SK-N-SH treated with all-trans-retinoic acid at 6 μM for 48 hours (cell line): ENCODE data around the gene SLC4A7.

Experiments used
- ATAC-seq: fragments of 200-7000 bp; cut with Tn5 transposase; 3 replicates; pipeline ENCODE4 v1.9.1; 2020; ENCODE audit warnings: mild to moderate bottlenecking, moderate library complexity
- ARNTL ChIP-seq: fragments of 450-650 bp; formaldehyde crosslinking; IDR thresholded peaks from 2 replicates; pipeline ENCODE4 v1.5.0; 2020; ENCODE audit warnings: low read depth, mild to moderate bottlenecking, moderate library complexity, borderline replicate concordance
- CREB5 ChIP-seq: fragments of 250-450 bp; sonication (Bioruptor Pico); IDR thresholded peaks from 2 replicates; pipeline ENCODE4 v1.5.1; 2020; ENCODE audit warnings: low read depth, mild to moderate bottlenecking, moderate library complexity
- CSDC2 ChIP-seq: fragments of 250-450 bp; sonication (Bioruptor Pico); IDR thresholded peaks from 2 replicates; pipeline ENCODE4 v1.5.0; 2020; ENCODE audit warnings: mild to moderate bottlenecking, moderate library complexity
- CSRNP3 ChIP-seq: fragments of 250-450 bp; sonication (Bioruptor Pico); IDR thresholded peaks from 2 replicates; pipeline ENCODE4 v1.5.1; 2021; ENCODE audit warnings: mild to moderate bottlenecking, moderate library complexity
- ESRRG ChIP-seq: fragments of 250-450 bp; sonication (Bioruptor Pico); IDR thresholded peaks from 2 replicates; pipeline ENCODE4 v1.6.1; 2021; ENCODE audit warnings: mild to moderate bottlenecking
- ISL1 ChIP-seq: fragments of 250-450 bp; sonication (Bioruptor Pico); IDR thresholded peaks from 2 replicates; pipeline ENCODE4 v2.1.2; 2022; ENCODE audit warnings: mild to moderate bottlenecking, moderate library complexity
- OSR1 ChIP-seq: fragments of 250-450 bp; sonication (Bioruptor Pico); IDR thresholded peaks from 2 replicates; pipeline ENCODE4 v1.8.0; 2022; ENCODE audit warnings: moderate library complexity, mild to moderate bottlenecking, inconsistent platforms
- PATZ1 ChIP-seq: fragments of 250-450 bp; sonication (Bioruptor Pico); IDR thresholded peaks from 2 replicates; pipeline ENCODE4 v1.8.0; 2020; ENCODE audit warnings: mild to moderate bottlenecking, moderate library complexity, borderline replicate concordance
- POU6F1 ChIP-seq: fragments of 250-450 bp; sonication (Bioruptor Pico); IDR thresholded peaks from 2 replicates; pipeline ENCODE4 v1.8.0; 2021; ENCODE audit warnings: low read depth, mild to moderate bottlenecking, moderate library complexity, borderline replicate concordance
- PPARA ChIP-seq: fragments of 250-450 bp; sonication (Bioruptor Pico); IDR thresholded peaks from 2 replicates; pipeline ENCODE4 v1.5.0; 2020; ENCODE audit warnings: mild to moderate bottlenecking, borderline replicate concordance
- SNAI2 ChIP-seq: fragments of 250-450 bp; sonication (Bioruptor Pico); IDR thresholded peaks from 2 replicates; pipeline ENCODE4 v1.5.0; 2020; ENCODE audit warnings: mild to moderate bottlenecking, moderate library complexity
- TCF4 ChIP-seq: fragments of 250-450 bp; sonication (Bioruptor Pico); IDR thresholded peaks from 2 replicates; pipeline ENCODE4 v1.8.0; 2021; ENCODE audit warnings: mild to moderate bottlenecking, moderate library complexity, borderline replicate concordance
- TSHZ2 ChIP-seq: fragments of 250-450 bp; sonication (Bioruptor Pico); IDR thresholded peaks from 2 replicates; pipeline ENCODE4 v1.5.0; 2020; ENCODE audit warnings: mild to moderate bottlenecking, moderate library complexity
- ZC3H10 ChIP-seq: fragments of 250-450 bp; sonication (Bioruptor Pico); IDR thresholded peaks from 2 replicates; pipeline ENCODE4 v1.5.1; 2021; ENCODE audit warnings: mild to moderate bottlenecking, moderate library complexity
- ZFP30 ChIP-seq: fragments of 450-650 bp; formaldehyde crosslinking; IDR thresholded peaks from 2 replicates; pipeline ENCODE4 v1.5.0; 2022; ENCODE audit warnings: mild to moderate bottlenecking, moderate library complexity
- ZNF70 ChIP-seq: fragments of 450-650 bp; formaldehyde crosslinking; IDR thresholded peaks from 2 replicates; pipeline ENCODE4 v1.5.0; 2020; ENCODE audit warnings: mild to moderate bottlenecking, moderate library complexity
- ZNF8 ChIP-seq: fragments of 450-650 bp; formaldehyde crosslinking; IDR thresholded peaks from 2 replicates; pipeline ENCODE4 v1.5.0; 2020; ENCODE audit warnings: mild to moderate bottlenecking, moderate library complexity

SLC4A7 gene

GRCh38 chr3:27468283-27468886 lies 15.8 kb downstream of the SLC4A7 start:
- ATAC-seq: no peak
- TF ChIP-seq TSHZ2 (CRISPR knock-in tag): no peak
- no peak for TF ChIP-seq POU6F1
- no peak for TF ChIP-seq ISL1 (CRISPR knock-in tag)
- TF ChIP-seq SNAI2 (CRISPR knock-in tag): no peak
- no peak for TF ChIP-seq CSRNP3 (CRISPR knock-in tag)
- TF ChIP-seq TCF4 (CRISPR knock-in tag): no peak
- TF ChIP-seq CSDC2 (CRISPR knock-in tag): no peak
- TF ChIP-seq ESRRG (CRISPR knock-in tag): no peak
- no peak for TF ChIP-seq ARNTL

- ATAC-seq: peak; percentile 90
These were observed 16.6 kb downstream of the SLC4A7 start for GRCh38 chr3:27467545-27467944.

GRCh38 chr3:27464646-27465045 lies 19.5 kb downstream of the SLC4A7 start:
- no peak for ATAC-seq
- TF ChIP-seq ZNF70 (CRISPR knock-in tag): no peak
- TF ChIP-seq CREB5: no peak
- TF ChIP-seq ZFP30 (CRISPR knock-in tag): no peak
- no peak for TF ChIP-seq ARNTL
- TF ChIP-seq ZC3H10 (CRISPR knock-in tag): no peak
- no peak for TF ChIP-seq CSRNP3 (CRISPR knock-in tag)
- no peak for TF ChIP-seq TCF4 (CRISPR knock-in tag)
- TF ChIP-seq PPARA (CRISPR knock-in tag): no peak
- no peak for TF ChIP-seq ESRRG (CRISPR knock-in tag)
- TF ChIP-seq OSR1 (CRISPR knock-in tag): no peak

More at GRCh38 chr3:27467545-27467944, 16.6 kb downstream of the SLC4A7 start:
- TF ChIP-seq TSHZ2 (CRISPR knock-in tag) (0 out of 2 replicates have a peak, but pooled peaks have one; percentile 13), PATZ1 (CRISPR knock-in tag) (no peak), ZFP30 (CRISPR knock-in tag) (no peak), ZNF8 (no peak)
- TF ChIP-seq, all 23 proteins: peak for 1
